Upper lobe of right lung (tissue), 1 donor: Measurements from ENCODE around the gene PICALM. TPM values are rescaled to one million over a fixed set of nuclear protein-coding genes. Genes with fewer than 3 reads are reported as not detected.

Experiments used
- ATAC-seq: fragments of 200-7000 bp; cut with Tn5 transposase; one replicate; pipeline ENCODE4 v1.9.1; 2020; ENCODE audit warnings: mild to moderate bottlenecking, moderate library complexity
- DNase-seq: peaks from one replicate; pipeline ENCODE4 v3.0.0-alpha.2; 2020
- H3K27ac ChIP-seq: fragments of 200-600 bp; one replicate; pipeline ENCODE4 v1.8.0; 2022
- H3K27me3 ChIP-seq: fragments of 200-600 bp; one replicate; pipeline ENCODE4 v1.8.0; 2022; ENCODE audit warnings: mild to moderate bottlenecking
- H3K36me3 ChIP-seq: fragments of 200-600 bp; one replicate; pipeline ENCODE4 v1.8.0; 2022
- H3K4me1 ChIP-seq: fragments of 200-600 bp; one replicate; pipeline ENCODE4 v1.8.0; 2022
- H3K4me3 ChIP-seq: fragments of 200-600 bp; one replicate; pipeline ENCODE4 v1.8.0; 2022; ENCODE audit warnings: mild to moderate bottlenecking
- H3K9me3 ChIP-seq: fragments of 200-600 bp; one replicate; pipeline ENCODE4 v1.8.0; 2022
- CTCF ChIP-seq: fragments of 200-600 bp; IDR thresholded peaks from one replicate; pipeline ENCODE4 v1.8.0; 2022; ENCODE audit warnings: antibody characterized with exemption
- intact Hi-C: fragments of 100-400 bp; cut with DNase I; formaldehyde crosslinking; loops from one replicate; pipeline ENCODE4 v1.11.0; 2022
- total RNA-seq: library from RNA; stranded (reverse); fragmentation: NEBNext Ultra II Directional; extraction: Animal tissue kit (Norgen Biotek cat#: 25700); gene quantifications from one replicate; pipeline ENCODE4 v1.2.1, GENCODE V29; 2021
- donor health status: DM: no; HTN: yes; CAD: no; lungs with severe emphysema.

The PICALM gene
- total RNA-seq, 1 donor from 2014 or later, result 193 TPM

GRCh38 chr11:86064220-86064803 is 4.6 kb downstream of the PICALM start:
- intact Hi-C loops, result no loop called here
- ATAC-seq (no peak), DNase-seq (no peak)
- Histone ChIP-seq H3K4me3 (peak overlapping the region; percentile 88), H3K9me3 (no peaks in the 10 kb centered on the region), H3K4me1 (peaks cover 56% of the 10 kb centered on the region), H3K36me3 (no peaks in the 10 kb centered on the region), H3K27me3 (no peaks in the 10 kb centered on the region), H3K27ac (peak overlapping the region; percentile 58)
- TF ChIP-seq CTCF, result no peak

GRCh38 chr11:86063536-86063935 is 5.3 kb downstream of the PICALM start:
- H3K27ac ChIP-seq, result peak overlapping the region; percentile 58
- H3K4me3 ChIP-seq, result peak overlapping the region; percentile 9
- DNase-seq (no peak), ATAC-seq (no peak)
- H3K4me1 ChIP-seq, result peaks cover 64% of the 10 kb centered on the region
- intact Hi-C loops, result no loop called here
- TF ChIP-seq CTCF, result no peak
- no peaks in the 10 kb centered on the region for H3K27me3 ChIP-seq
- H3K36me3 ChIP-seq, result no peaks in the 10 kb centered on the region
- no peaks in the 10 kb centered on the region for H3K9me3 ChIP-seq

GRCh38 chr11:86062719-86063118 is 6.2 kb downstream of the PICALM start:
- Histone ChIP-seq H3K27ac (peak overlapping the region; percentile 58), H3K36me3 (no peaks in the 10 kb centered on the region), H3K9me3 (no peaks in the 10 kb centered on the region), H3K4me3 (peak overlapping the region; percentile 9), H3K27me3 (no peaks in the 10 kb centered on the region), H3K4me1 (peaks cover 71% of the 10 kb centered on the region)
- ATAC-seq (peak; percentile 73), DNase-seq (no peak)
- intact Hi-C loops, result no loop called here
- TF ChIP-seq CTCF, result no peak

GRCh38 chr11:86061483-86062205 is 7.2 kb downstream of the PICALM start:
- intact Hi-C loops, result no loop called here

GRCh38 chr11:86060544-86060943 is 8.3 kb downstream of the PICALM start:
- no peak overlapping the region for H3K4me3 ChIP-seq
- no peaks in the 10 kb centered on the region for H3K9me3 ChIP-seq
- no peaks in the 10 kb centered on the region for H3K36me3 ChIP-seq
- TF ChIP-seq CTCF, result no peak
- no peaks in the 10 kb centered on the region for H3K27me3 ChIP-seq
- ATAC-seq (no peak), DNase-seq (no peak)
- H3K27ac ChIP-seq, result no peak overlapping the region
- intact Hi-C loops, result no loop called here
- H3K4me1 ChIP-seq, result peaks cover 66% of the 10 kb centered on the region

More at GRCh38 chr11:86061483-86062205, 7.2 kb downstream of the PICALM start:
- H3K27ac ChIP-seq, result peak overlapping the region; percentile 58
- ATAC-seq, result no peak
- H3K36me3 ChIP-seq, result no peaks in the 10 kb centered on the region
- H3K4me3 ChIP-seq, result peak overlapping the region; percentile 9
- no peak for TF ChIP-seq CTCF
- no peaks in the 10 kb centered on the region for H3K9me3 ChIP-seq
- H3K27me3 ChIP-seq, result no peaks in the 10 kb centered on the region
- H3K4me1 ChIP-seq, result peaks cover 71% of the 10 kb centered on the region
- no peak for DNase-seq
